Measurements from ENCODE around the gene TACO1. TPM values are rescaled to one million over a fixed set of nuclear protein-coding genes. Genes with fewer than 3 reads are reported as not detected.

TACO1 gene
- total and polyA plus RNA-seq, 2 donors (not counting 3 experiments of a cell fraction or from before 2014, with no cell fraction given), result 24.7 to 31.7 TPM

DNA sequence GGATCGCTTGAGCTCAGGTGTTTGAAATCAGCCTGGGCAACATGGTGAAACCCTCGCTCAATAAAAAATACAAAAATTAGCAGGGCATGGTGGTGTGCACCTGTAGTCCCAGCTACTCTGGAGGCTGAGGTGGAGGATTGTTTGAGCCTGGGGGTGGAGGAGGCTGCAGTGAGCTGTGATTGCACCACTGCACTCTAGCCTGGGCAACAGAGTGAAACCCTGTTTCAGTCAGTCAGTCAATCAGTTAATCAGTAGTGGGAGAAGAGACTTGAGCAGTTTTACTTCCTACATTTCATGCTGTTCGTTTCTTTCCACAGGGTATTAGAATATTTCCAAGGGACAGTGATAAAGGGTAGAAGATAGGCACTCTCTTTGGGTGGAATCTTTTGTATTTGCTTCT is 30.4 kb downstream of the TACO1 start:
- peaks cover 3% of the 10 kb centered on the region for H4K20me1 ChIP-seq (replicated peaks; ENCODE audit: control insufficient read depth, extremely low read depth, insufficient read depth, low read length)
- no peak for FAIRE-seq
- H3K27me3 ChIP-seq (ENCODE audit: control insufficient read depth in 2 of 2, insufficient read depth in 2 of 2, low read length in 2 of 2), result no peaks in the 10 kb centered on the region
- no peak overlapping the region for H2AFZ ChIP-seq (ENCODE audit: low read depth, low read length)
- TF ChIP-seq FOS (IDR thresholded peaks at IDR 0.05; ENCODE audit: borderline replicate concordance, insufficient read depth, low read length) (no peak), JUN (IDR thresholded peaks at IDR 0.05; ENCODE audit: borderline replicate concordance, insufficient read depth, insufficient read length, low read depth) (no peak), EZH2 (IDR thresholded peaks at IDR 0.05; ENCODE audit: borderline replicate concordance, low read depth, low read length, severe bottlenecking) (no peak), MAX (IDR thresholded peaks at IDR 0.05; ENCODE audit: insufficient read depth, insufficient read length) (no peak), GATA2 (IDR thresholded peaks at IDR 0.05; ENCODE audit: insufficient read depth, insufficient read length, low read depth, low read length) (no peak), POLR2A (IDR thresholded peaks at IDR 0.05; ENCODE audit: low read depth, low read length) (no peak), MYC (IDR thresholded peaks at IDR 0.05; ENCODE audit: low read depth, low read length) (no peak), POLR2AphosphoS5 (IDR thresholded peaks at IDR 0.05; ENCODE audit: insufficient read depth, low read depth, low read length) (no peak)
- TF ChIP-seq, protein P1, sequence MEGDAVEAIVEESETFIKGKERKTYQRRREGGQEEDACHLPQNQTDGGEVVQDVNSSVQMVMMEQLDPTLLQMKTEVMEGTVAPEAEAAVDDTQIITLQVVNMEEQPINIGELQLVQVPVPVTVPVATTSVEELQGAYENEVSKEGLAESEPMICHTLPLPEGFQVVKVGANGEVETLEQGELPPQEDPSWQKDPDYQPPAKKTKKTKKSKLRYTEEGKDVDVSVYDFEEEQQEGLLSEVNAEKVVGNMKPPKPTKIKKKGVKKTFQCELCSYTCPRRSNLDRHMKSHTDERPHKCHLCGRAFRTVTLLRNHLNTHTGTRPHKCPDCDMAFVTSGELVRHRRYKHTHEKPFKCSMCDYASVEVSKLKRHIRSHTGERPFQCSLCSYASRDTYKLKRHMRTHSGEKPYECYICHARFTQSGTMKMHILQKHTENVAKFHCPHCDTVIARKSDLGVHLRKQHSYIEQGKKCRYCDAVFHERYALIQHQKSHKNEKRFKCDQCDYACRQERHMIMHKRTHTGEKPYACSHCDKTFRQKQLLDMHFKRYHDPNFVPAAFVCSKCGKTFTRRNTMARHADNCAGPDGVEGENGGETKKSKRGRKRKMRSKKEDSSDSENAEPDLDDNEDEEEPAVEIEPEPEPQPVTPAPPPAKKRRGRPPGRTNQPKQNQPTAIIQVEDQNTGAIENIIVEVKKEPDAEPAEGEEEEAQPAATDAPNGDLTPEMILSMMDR (IDR thresholded peaks at IDR 0.05; ENCODE audit: extremely low read depth in 1 of 2, insufficient read depth in 1 of 2, low read depth in 1 of 2, low read length in 2 of 2), result no peak
- H3K4me3 ChIP-seq (replicated peaks in 1 of 3; ENCODE audit: insufficient read depth in 1 of 3, low read depth in 1 of 3, low read length in 3 of 3), result no peak overlapping the region
- no peak for DNase-seq (ENCODE audit: low read depth, low spot score)
- intact Hi-C loops (cut with micrococcal nuclease), result no loop called here
- peaks cover 74% of the 10 kb centered on the region for H3K79me2 ChIP-seq (ENCODE audit: control insufficient read depth, insufficient read depth, low read length)
- no peak overlapping the region for H3K27ac ChIP-seq (ENCODE audit: insufficient read depth, low read depth, low read length)
- no peaks in the 10 kb centered on the region for H3K9me1 ChIP-seq (replicated peaks; ENCODE audit: control insufficient read depth, extremely low read depth, insufficient read depth, low read length)
- ChIA-PET POLR2A (no interaction called here), CTCF (no interaction called here)
- dilution Hi-C loops (cut with MboI; ENCODE audit: extremely low pct_ligation_motif_present, low sequenced_read_pairs), result no loop called here
- H3K9ac ChIP-seq (replicated peaks; ENCODE audit: extremely low read depth, insufficient read depth, low read length), result no peak overlapping the region
- peaks cover 47% of the 10 kb centered on the region for H3K4me1 ChIP-seq (ENCODE audit: control insufficient read depth, extremely low read depth, insufficient read depth, low read length)
- no peaks in the 10 kb centered on the region for H3K9me3 ChIP-seq (replicated peaks; ENCODE audit: control insufficient read depth, insufficient read depth, low read length)
- peak overlapping the region; percentile 19 for H3K4me2 ChIP-seq (ENCODE audit: insufficient read depth, low read length)
- peaks cover 8 to 13% of the 10 kb centered on the region in 2 experiments for H3K36me3 ChIP-seq (ENCODE audit: control insufficient read depth in 2 of 2, extremely low read depth in 1 of 2, insufficient read depth in 2 of 2, low read length in 2 of 2)
- BruUV-seq (replicated peaks), result no TSS peak
